ENCODE data around the gene GPR132. TPM values are rescaled to one million over a fixed set of nuclear protein-coding genes. Genes with fewer than 3 reads are reported as not detected.

Gene GPR132
- total and polyA plus RNA-seq, 2 of the 8 experiments (the other 6 are each of a cell fraction or from before 2014, with no cell fraction given) = 0.11 TPM; not detected in 1

- no peak overlapping the region for H2BK120ac ChIP-seq (replicated peaks; ENCODE audit: low read depth, low read length)
- no peak overlapping the region for H3K4me3 ChIP-seq (ENCODE audit: extremely low read depth in 1 of 4, insufficient read depth in 2 of 4, low read depth in 3 of 4, low read length in 4 of 4)
- H2AFZ ChIP-seq (ENCODE audit: low read length) = no peak overlapping the region
- ChIA-PET POLR2A (ENCODE audit: partially characterized antibody) (no interaction called here), CTCF (ENCODE audit: partially characterized antibody) (interaction anchor here (0.6 to 1.4 kb wide), 3 partner anchors 9 to 63 kb away, joined by 3 to 4 read pairs (median 3); no protein-coding TSS in a partner anchor)
- H4K8ac ChIP-seq (ENCODE audit: extremely low read depth, insufficient read depth, low read length) = no peak overlapping the region
- no peak overlapping the region for H2BK5ac ChIP-seq (ENCODE audit: low read depth, low read length)
- H4K5ac ChIP-seq (ENCODE audit: insufficient read length, low read depth, low read length) = no peak overlapping the region
- H3K4me2 ChIP-seq (ENCODE audit: insufficient read depth in 1 of 2, low read depth in 2 of 2, low read length in 2 of 2) = no peak overlapping the region
- no peak overlapping the region for H3K18ac ChIP-seq (ENCODE audit: extremely low read depth, low read length)
- H3K56ac ChIP-seq (replicated peaks; ENCODE audit: insufficient read length, low read depth, low read length) = no peak overlapping the region
- no peak overlapping the region for H3K27ac ChIP-seq (ENCODE audit: low read depth, low read length)
- DNase-seq (ENCODE audit: low read depth in 1 of 2, low spot score in 2 of 2) = no peak
- peaks cover under 1 to 4% (median 1%) of the 10 kb centered on the region in 4 experiments; a peak in 5 of 7 replicates for H3K4me1 ChIP-seq (replicated peaks in 1 of 4; ENCODE audit: control insufficient read depth in 3 of 4, insufficient read depth in 4 of 4, low read length in 3 of 4)
- no peak overlapping the region for H3K4ac ChIP-seq (replicated peaks; ENCODE audit: insufficient read length, low read depth, low read length)
- 89% methylated on average over 4 of the region's 4 CpGs; no CpG with 5 or more reads in 1 of the 2 experiments for WGBS, 2 experiments (ENCODE audit: extremely low coverage in 1 of 2, insufficient coverage in 1 of 2, insufficient read length in 1 of 2, insufficient replicate concordance in 2 of 2, low coverage in 1 of 2, low lambda C conversion rate in 2 of 2, missing lambda C conversion rate in 1 of 2)
- H4K91ac ChIP-seq (replicated peaks; ENCODE audit: insufficient read length, low read length) = no peak overlapping the region
- H3K9ac ChIP-seq (replicated peaks in 1 of 4; ENCODE audit: extremely low read depth in 1 of 4, low read depth in 3 of 4, low read length in 3 of 4) = no peak overlapping the region
- FAIRE-seq = no peak
- H2BK20ac ChIP-seq (ENCODE audit: low read length) = no peak overlapping the region
- H3K14ac ChIP-seq (ENCODE audit: insufficient read length) = no peak overlapping the region
- peaks cover 12 to 35% (median 25%) of the 10 kb centered on the region in 4 experiments; a peak in 7 of 8 replicates for H3K36me3 ChIP-seq (ENCODE audit: control insufficient read depth in 2 of 4, insufficient read depth in 4 of 4, low read length in 3 of 4)
- peaks cover 25 to 50% of the 10 kb centered on the region in 2 experiments for H3K79me2 ChIP-seq (ENCODE audit: control insufficient read depth in 1 of 2, insufficient read depth in 2 of 2, low read length in 2 of 2)
- H3K9me3 ChIP-seq (ENCODE audit: insufficient read depth in 2 of 2, low read depth in 1 of 2, low read length in 1 of 2) = no peaks in the 10 kb centered on the region
- no peak overlapping the region for H3K23ac ChIP-seq (ENCODE audit: insufficient read length)
- no peak overlapping the region for H2BK12ac ChIP-seq (ENCODE audit: low read depth, low read length)
- peaks cover 9% of the 10 kb centered on the region for H3K79me1 ChIP-seq (ENCODE audit: low read depth, low read length)
- H3K27me3 ChIP-seq (replicated peaks in 1 of 4; ENCODE audit: control insufficient read depth in 3 of 4, extremely low read depth in 1 of 4, insufficient read depth in 3 of 4, low read length in 3 of 4) = no peaks in the 10 kb centered on the region
- H2BK15ac ChIP-seq (ENCODE audit: low read length) = no peak overlapping the region
- H3K23me2 ChIP-seq (ENCODE audit: low read depth, low read length) = no peaks in the 10 kb centered on the region
- H2AK5ac ChIP-seq (ENCODE audit: low read depth, low read length) = no peak overlapping the region
- peaks cover 32 to 60% of the 10 kb centered on the region in 2 experiments for H4K20me1 ChIP-seq (replicated peaks in 1 of 2; ENCODE audit: control insufficient read depth in 1 of 2, insufficient read depth in 2 of 2, low read length in 2 of 2)
- no peak for TF ChIP-seq RAD21 (IDR thresholded peaks at IDR 0.05 in 1 of 2, conservative IDR thresholded peaks at IDR 0.05 in 1 of 2; ENCODE audit: low read depth in 2 of 2, low read length in 2 of 2)
Measured at GRCh38 chr14:105010106-105010505, 55.1 kb downstream of the GPR132 start.

All from H1 (cell line).